Renal pelvis (tissue), 4 donors: ENCODE measurements around the gene CS. TPM values are rescaled to one million over a fixed set of nuclear protein-coding genes. Genes with fewer than 3 reads are reported as not detected.
A peak's percentile ranks its signal among the peaks of the same experiment; 100 is the strongest.

Experiments used
- DNase-seq: peaks from one replicate; pipeline ENCODE4 v3.0.0-alpha.2; 2013
- polyA plus RNA-seq, 3 donors: library from polyadenylated mRNA; unstranded; fragments of 120-200 nt; gene quantifications; one replicate each; pipeline ENCODE4 v1.2.1, GENCODE V29; 2013; ENCODE audit not compliant: insufficient read length in 3 of 3

CS gene
- polyA plus RNA-seq, 3 donors, result 202 to 237 (median 212) TPM

DNA sequence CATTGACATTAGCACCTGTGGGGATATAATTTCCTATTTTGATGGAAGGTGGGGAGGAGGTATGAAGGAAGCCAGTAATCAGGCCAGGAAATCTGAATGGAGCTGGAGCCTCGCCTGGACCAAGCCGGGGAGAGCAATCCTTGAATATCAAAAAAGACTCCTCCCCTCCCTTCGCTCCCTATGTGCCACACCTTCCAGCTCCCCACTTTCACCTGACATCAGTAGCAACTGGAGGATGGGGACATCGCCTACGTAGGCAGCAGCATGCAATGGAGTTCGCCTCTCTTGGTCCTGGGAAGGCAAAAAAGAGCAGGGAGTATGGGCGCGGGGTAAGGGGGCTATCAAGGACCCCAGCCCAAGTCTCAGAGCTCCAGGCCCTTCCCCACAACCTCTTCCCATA lies 43.1 kb downstream of the CS start:
- DNase-seq, result no peak

DNA sequence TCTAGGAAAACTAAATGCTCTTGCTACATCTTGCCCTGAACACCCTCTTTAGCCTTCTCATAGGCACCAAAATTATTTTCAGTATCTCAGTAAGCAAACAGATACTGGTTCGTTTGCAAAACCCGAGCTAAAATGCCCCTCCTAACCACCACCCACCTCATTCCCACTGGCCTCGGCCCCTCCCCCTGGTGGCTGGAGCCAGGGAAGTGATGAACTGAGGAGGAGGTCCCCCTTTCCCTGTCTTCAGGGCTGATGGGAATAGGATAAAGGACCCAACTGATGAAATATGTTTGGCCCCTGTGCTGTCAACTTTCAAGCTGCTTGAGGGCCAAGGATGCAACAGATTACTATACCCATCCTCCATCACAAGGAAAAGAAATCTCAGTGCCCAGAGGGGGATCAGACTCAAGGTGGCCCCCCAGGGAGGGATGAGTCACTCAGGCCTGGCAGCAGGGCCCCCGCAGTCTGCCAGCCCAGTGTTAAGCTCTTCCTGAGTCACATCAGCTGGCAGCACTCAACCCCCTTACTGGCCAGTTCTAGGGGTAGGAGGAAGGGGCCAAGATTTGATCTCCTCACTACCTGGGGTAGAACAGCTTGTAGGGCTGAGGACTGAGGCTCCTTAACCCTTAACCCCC lies 43.7 kb downstream of the CS start:
- DNase-seq, result no peak

DNA sequence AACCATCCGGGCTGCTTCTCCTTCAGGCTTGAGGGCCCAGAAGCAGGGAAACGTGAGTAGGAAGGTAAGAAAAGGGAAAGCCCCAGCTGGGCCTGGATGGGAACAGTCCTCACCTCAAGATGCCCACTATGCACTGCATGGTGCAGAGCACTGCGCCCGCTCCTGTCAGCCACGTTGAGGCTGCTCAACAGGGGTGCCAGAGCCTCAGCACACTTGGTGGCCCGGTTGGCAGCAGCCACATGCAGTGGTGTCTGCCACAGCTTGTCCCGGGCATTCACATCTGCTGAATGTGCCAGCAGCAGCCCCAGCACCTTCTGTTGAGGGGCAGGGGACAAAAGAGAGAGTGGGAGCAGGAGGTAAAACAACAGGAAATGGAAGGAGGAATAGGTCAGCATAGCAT lies 44.5 kb downstream of the CS start:
- DNase-seq, result no peak

DNA sequence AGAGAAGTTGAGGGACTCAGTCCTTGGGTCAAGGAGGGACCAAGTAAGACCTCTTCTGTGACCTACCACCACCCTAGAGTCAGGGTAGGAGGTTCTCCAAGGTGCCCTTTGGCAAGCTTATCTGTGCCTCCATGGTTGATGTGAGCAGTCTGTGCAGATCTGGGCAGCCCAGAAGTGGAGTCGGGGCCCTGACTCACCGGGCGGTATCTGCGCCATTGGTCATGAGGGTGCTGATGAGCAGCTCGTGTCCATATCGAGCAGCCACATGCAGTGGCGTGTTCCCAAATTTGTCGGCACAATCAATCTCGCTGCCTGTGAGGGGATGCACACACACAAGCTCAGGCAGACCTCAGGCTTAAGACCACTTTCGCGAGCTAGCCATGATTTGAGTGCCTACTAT lies 47.0 kb downstream of the CS start:
- DNase-seq, result no peak

DNA sequence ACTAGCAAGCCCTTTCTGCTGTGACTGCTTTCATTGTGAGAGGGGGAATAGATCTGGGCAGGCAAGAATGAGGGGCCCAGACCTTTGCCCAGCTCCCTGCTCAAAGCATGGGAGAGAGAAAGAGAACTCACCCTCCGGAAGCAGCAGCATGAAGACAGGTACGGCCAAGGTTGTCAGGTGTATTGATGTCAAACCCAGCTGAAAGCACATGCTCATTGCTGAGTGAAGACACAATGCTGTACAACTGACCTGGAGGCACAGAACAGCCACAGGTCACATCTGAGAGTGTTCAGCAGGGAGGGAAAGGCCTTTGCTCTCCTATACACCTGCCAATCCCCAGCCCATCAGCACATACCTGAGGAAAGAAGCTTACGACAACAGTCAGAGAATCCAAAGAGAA lies 47.5 kb downstream of the CS start:
- no peak for DNase-seq

DNA sequence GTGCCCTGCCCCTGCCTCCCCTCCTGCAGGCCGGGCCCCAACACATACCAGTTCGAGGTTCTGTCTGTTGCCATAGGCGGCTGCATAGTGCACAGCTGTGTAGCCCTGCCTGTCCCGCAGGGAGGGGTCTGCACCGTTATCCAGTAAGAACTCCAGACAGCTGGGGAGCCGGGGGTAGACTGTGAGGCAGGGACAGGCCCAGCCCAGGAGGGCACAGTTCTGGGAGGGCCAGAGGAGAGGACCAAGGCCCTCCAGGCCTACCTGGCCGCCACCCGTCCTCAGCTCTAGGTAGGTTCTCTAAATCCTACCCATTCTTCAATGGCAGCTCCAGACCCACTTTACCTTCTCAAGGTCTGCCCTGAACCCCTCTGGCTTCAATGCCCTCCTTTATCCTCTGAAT lies 51.4 kb downstream of the CS start:
- no peak for DNase-seq

DNA sequence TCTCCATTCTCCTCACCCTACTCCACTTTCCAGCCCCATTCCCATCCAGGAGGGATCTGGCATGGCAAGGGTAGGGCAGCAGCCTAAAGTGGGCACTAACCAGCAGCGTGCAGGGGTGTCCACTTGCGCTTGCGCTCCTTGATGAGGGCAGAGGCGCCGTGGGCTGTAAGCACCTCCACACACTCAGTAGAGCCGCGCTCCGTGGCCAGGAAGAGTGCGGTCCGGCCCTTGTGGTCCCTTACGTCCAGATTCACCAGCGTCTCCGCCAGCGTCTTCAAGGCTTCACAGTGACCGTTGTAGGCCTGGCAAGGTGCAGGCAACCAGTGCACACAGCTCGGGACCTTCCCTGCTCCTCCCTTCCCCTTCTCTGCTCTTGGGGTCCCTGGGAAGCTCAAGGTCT lies 52.2 kb downstream of the CS start:
- no peak for DNase-seq

DNA sequence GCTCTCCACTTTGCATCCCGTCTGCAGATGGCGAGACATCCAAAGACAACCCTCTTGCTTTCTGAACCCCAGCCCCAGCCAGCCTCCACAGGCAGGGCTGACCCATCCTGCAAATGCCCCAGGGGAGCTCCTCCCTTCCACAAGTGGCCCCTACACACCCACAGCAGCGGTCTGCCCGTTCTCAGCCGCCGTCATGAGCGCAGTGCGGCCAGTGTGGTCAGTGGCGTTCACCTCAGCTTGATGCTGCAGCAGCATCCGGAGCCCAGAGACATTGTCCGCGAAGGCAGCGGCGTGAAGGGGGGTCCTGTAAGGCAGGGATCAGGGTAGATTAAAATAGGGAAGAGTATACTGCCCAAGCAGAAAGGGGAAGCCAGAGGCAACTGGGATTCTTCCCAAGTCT lies 55.6 kb downstream of the CS start:
- no peak for DNase-seq

DNA sequence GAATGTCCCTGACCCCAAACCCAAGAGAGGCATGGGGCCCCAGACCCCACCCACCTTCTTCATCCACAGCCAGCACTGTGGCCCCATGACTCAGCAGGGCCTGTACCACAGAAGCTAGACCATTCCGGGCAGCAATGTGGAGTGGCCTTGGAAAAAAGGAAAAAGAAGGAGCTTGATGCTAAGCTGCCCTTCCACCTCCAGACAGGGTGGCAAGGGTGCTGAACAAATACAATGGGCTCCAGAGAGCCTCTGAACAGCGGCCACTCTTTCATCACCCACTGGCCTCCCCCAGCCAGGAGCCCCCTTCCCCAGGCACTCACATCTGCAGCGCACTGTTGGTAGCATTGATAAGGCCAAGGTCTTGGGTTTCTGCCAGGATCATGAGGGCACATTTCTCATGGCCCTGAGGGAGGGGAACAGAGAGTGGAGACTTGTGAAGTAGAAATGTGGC lies 56.4 kb downstream of the CS start:
- no peak for DNase-seq

DNA sequence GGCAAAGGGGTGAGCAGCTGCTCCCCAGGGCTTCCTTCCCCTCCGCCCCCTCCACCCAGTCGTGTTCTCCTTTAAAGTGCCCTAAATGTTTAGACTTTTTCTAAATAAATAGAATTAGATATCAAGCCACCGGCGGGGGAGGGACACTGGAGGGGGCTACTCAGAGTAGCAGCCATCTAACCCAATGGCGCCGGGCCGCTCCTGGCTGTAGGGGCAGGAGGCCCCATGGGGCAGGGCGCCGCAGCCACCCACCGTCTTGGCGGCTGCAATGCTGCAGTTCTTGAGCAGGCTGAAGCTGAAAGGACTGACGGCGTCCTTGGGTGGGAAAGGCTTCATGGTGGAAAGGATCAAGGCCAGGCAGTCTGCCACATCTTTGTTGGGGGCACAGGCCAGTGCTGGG lies 57.1 kb downstream of the CS start:
- no peak for DNase-seq

DNA sequence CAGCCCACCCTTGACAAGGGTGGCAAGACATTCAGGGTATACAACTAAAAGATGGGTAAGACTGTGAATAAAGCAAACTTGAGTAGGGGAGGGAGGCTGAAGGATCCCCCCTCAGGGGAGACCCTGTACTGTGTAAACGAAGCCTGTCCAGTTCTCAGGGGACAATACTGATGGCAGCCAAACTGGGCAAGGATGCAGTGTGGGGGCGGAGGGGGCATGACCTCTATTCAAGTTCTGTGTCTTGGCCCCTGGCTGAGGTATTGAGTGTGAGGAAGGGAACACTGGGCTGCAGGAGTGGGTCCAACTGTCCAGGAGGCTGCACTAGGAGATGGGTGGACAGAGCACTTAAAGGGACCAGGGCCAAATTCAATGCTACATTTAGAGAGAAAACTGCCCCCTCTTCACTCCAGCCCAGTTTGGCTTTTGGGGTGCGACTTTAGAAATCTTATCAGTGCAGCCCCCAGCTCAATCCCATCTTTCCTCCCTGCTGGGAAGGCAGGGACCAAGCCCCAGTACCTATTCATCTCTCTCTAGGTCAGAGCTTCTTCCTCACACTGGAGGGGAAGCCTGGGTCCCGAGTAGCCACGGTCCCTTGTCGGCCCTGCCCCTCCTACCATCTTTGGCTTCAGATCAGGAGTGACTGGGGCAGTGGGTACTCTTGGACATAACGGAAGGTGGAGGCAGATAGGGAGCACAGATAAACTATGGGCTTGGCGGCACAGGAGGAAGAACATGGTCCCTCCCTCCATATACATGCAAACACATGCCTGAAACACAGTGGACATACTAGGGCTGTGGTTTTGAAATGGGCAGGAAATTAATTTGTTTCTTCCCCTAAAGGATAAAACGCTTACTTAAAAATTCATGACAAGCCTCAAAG lies 58.5 kb downstream of the CS start:
- DNase-seq, result no peak

DNA sequence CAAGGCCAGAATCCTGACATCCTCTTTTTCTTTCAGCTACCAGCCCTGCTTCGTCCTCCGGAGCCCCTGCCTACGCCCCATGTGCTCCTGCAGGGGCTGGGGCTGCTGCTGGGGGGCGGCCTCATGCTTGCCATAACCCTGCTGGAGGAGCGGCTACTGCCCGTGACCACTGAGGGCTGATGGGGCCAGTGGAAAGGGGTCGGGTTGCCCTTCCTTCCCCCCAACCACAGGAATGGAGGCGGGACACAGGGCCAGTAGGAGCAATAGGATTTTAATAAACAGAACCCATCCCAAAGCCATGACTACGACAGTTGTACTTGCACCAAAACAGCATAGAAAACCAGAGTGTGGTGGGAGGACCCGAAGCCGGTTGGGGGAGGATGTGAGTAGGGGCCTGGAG lies 62.6 kb downstream of the CS start:
- no peak for DNase-seq

DNA sequence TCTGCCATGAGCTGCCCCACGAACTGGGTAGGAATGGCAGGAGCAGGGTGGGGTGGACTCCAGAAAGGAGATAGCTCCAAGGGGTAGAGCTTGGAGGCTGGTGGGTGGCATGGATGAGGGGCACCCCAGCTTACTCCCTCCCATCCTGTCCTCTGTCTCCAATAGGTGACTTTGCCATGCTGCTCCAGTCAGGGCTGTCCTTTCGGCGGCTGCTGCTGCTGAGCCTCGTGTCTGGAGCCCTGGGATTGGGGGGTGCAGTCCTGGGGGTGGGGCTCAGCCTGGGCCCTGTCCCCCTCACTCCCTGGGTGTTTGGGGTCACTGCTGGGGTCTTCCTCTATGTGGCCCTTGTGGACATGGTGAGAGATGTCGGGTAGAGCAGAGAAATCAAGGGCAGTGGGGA lies 63.1 kb downstream of the CS start:
- no peak for DNase-seq

DNA sequence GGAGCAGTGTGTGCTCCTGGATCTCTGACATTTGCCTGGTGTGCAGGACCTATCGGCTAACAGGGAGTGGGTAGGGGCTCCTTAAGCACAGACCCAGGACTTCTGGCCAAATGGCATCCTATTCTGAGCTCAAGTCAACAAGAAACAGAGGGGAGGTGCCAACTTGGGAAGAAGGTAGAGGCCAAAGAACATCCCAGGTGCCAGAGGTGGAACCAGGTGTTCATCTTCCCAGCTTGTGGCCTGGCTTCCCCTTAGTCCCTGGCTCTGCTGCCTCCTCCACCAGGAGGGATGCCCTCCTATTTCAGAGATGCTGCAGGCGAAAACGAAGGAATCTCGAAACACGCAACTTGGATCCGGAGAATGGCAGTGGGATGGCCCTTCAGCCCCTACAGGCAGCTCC lies 64.0 kb downstream of the CS start:
- DNase-seq, result no peak

DNA sequence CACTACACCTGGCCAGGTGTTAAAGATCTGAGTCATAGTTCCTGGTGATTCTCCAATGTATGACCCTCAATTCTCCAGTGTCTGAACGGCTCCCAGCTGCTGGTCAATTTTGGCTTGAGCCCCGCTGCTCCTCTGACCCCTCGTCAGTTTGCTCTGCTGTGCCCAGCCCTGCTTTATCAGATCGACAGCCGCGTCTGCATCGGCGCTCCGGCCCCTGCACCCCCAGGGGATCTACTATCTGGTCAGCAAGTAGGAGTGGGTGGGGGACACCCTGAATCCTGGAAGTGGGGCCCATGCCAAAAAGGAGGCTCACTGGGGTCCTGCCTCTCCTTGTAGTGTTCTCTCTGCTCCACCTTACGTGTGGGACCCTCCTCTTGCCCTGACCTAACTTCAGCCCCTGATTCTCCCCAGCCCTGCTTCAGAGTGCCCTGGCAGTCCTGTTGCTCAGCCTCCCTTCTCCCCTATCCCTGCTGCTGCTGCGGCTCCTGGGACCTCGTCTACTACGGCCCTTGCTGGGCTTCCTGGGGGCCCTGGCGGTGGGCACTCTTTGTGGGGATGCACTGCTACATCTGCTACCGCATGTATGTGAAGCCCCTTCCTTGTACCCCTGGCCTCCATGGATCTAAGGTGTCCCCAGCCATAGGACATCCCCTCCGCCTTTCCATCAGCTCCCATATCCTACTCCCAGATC lies 65.2 kb downstream of the CS start:
- DNase-seq, result no peak

DNA sequence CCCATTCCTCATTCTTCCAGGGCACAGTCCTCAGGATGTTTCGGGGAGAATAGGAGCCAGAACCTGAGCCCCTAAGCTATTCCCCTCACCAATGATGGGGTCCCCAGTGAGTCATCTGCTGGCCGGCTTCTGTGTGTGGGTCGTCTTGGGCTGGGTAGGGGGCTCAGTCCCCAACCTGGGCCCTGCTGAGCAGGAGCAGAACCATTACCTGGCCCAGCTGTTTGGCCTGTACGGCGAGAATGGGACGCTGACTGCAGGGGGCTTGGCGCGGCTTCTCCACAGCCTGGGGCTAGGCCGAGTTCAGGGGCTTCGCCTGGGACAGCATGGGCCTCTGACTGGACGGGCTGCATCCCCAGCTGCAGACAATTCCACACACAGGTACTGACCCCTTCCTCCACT lies 68.9 kb downstream of the CS start:
- no peak for DNase-seq

DNA sequence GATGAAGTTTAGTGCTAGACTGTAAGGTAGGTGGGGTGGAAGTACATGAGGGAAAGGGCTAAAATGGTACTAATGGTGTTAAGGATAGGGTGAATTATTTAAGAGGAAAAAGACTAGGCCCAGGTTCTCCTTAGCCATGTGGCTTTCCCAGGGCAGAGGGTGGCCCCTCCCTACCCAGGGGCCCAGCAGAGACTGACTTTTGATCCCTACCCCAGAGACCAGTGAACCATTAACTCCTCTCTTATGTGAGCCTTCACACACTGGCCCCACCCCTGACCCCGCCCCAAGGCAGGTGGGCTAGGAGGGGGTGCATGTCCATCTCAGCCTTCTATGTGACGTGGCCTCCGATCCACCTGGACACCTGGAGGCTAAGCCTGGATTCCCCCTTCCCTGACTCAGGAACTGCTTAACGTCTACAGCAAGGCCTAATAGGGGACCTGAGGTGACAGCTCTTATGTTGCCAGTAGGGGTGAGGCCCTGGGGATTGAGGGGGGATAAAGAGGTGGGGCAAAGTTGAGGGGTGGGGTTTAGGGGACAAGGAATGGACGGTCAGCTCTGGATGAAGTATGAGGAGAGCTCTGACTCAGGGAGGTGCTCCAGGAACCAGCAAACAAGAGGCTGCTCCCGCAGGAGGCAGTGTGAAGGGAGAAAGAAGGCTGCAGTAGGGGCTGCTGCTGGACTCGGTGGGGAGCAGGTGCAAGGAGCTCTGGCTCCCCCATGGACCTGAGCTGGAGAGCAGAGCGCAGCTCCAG lies 69.5 kb downstream of the CS start:
- DNase-seq, result no peak

DNA sequence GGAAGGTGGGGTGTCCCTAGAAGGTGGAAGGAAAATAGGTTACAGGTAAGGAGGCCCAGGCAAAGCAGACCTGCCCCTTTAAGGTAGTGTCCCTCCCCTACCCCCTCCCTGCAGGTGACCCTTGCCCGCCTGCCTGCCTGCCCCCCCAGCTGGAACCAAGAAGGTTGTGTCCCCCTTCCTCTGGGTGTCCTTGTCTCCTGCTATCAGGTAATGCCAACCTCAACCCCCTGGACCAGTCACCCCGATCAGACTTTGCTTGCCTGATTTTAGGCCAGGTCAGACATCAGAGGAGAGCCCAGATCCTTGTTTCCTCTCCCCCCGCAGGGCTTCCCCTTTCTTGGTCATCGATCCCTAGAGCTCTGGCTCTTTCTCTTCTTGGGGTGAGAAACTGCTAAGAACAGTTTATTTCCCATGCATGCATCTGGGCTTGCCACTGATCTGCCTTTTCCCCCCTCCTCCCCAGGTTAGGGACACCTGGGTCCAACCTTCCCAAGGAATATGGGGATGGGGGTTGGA lies 70.2 kb downstream of the CS start, which contains the start of gene SLC39A5:
Gene SLC39A5, plus strand, starts transcription at position 136 of the 516 bp plus-strand sequence. CDS start 1,224 bp downstream, outside the sequence.
- no peak for DNase-seq

DNA sequence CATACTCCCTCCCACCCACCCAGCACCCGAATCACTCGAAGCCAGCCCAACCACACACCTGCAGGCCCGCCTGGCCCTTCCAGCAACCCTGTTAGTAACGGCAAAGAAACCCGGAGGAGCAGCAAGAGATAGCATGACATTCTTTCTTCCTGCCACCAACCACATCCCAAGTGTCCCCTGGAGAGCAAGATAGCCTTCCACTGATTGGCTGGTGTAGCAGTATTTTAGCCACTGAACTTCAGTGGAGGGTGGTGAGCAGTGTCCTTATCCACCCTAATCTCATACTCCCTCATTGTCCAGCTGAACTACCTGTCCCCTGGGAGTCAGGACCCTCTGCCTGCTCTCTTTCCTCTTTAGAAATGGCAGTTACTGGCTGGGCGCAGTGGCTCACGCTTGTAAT lies 71.0 kb downstream of the CS start:
- no peak for DNase-seq

DNA sequence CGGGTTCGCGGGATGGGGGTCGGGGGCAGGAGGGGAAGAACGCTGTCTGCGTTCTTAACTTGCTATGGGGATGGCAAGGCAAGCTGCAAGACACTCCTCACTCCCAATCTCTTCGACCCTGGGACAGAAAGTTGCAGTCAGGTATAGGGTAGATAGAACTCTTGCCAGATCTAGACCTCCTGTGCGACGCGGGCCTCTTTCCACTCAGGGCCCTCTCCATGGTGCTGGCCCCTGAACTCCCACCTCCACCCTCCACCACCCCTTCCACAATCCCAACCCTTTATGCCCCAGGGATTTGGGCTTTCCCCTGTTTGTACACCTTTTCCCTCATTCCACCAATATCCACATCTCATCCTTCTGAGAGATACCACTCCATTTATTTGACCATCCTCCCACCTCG lies 75.2 kb downstream of the CS start:
- DNase-seq, result no peak

DNA sequence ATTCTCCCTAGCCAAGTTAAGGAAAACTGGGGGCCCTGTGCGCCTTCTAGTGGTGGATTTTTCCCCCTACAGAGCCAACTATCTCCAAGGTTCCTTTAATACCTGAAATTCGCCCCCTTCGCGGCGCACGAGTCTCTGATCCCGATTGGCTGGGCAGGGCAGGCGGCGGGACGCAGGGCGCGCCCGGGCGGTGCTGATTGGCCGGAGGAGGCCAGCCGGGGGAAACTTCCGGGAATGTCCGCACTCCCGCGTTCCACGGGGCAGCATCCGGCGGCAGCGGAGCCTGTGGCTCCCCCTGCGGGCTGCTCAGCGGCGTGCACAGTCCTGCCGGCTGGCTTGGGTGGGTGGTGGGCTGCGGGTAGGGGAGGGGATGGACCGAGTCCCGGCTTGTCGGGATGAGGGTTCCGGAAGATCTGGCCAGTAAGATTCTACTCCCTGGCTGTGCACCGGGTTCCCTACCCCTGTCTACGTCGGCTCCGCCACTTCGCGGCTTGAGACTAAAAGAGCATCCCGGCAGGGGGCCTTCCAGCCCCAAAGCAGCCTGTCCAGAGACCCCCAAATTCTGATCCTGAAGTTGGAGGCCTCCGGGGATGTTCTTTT lies 75.9 kb downstream of the CS start, which contains the start of gene NABP2:
Gene NABP2, plus strand, starts transcription at position 241 of the 600 bp plus-strand sequence. CDS start 515 bp downstream, outside the sequence.
- DNase-seq, result peak; percentile 99
